GM23338 (cell line): ENCODE measurements around the gene RNF112. TPM values are rescaled to one million over a fixed set of nuclear protein-coding genes. Genes with fewer than 3 reads are reported as not detected.

Experiments used
- ATAC-seq: fragments of 200-7000 bp; cut with Tn5 transposase; 3 replicates; pipeline ENCODE4 v1.9.1; 2020
- DNase-seq: peaks from one replicate; pipeline ENCODE4 v3.0.0-alpha.2; 2015; ENCODE audit warnings: low spot score
- H2AFZ ChIP-seq: fragments of 200-600 bp; sonication (generic); 2 replicates; pipeline ENCODE4 v1.8.0; 2016; ENCODE audit warnings: antibody characterized with exemption, mild to moderate bottlenecking, moderate library complexity
- H3F3A ChIP-seq: fragments of 200-600 bp; sonication (generic); replicated peaks from 2 replicates; pipeline ENCODE4 v1.8.0; 2017; ENCODE audit warnings: antibody characterized with exemption, mixed run types, low read depth
- H3K27ac ChIP-seq: fragments of 200-600 bp; sonication (generic); 2 replicates; pipeline ENCODE4 v1.6.1; 2016; ENCODE audit warnings: low read depth
- H3K27me3 ChIP-seq: fragments of 200-600 bp; sonication (generic); 2 replicates; pipeline ENCODE4 v1.8.0; 2016; ENCODE audit warnings: mild to moderate bottlenecking, mixed run types, moderate library complexity; ENCODE audit not compliant: insufficient read depth
- H3K36me3 ChIP-seq: fragments of 200-600 bp; sonication (generic); 2 replicates; pipeline ENCODE4 v1.8.0; 2016; ENCODE audit warnings: mild to moderate bottlenecking; ENCODE audit not compliant: insufficient read depth
- H3K4me1 ChIP-seq: fragments of 200-600 bp; sonication (generic); 2 replicates; pipeline ENCODE4 v1.8.0; 2016; ENCODE audit warnings: mild to moderate bottlenecking, moderate library complexity; ENCODE audit not compliant: insufficient read depth
- H3K4me2 ChIP-seq: fragments of 200-600 bp; sonication (generic); 2 replicates; pipeline ENCODE4 v1.7.1; 2017; ENCODE audit warnings: mixed run types
- H3K4me3 ChIP-seq: fragments of 200-600 bp; sonication (generic); 2 replicates; pipeline ENCODE4 v1.6.1; 2016; ENCODE audit warnings: mixed run types
- H3K79me2 ChIP-seq: fragments of 200-600 bp; sonication (generic); replicated peaks from 2 replicates; pipeline ENCODE4 v1.8.0; 2017; ENCODE audit warnings: mild to moderate bottlenecking; ENCODE audit not compliant: insufficient read depth
- H3K9me2 ChIP-seq: fragments of 200-600 bp; sonication (generic); 2 replicates; pipeline ENCODE4 v1.8.0; 2017; ENCODE audit not compliant: insufficient read depth
- H4K20me1 ChIP-seq: fragments of 200-600 bp; sonication (generic); replicated peaks from 2 replicates; pipeline ENCODE4 v1.8.0; 2017; ENCODE audit warnings: mild to moderate bottlenecking; ENCODE audit not compliant: insufficient read depth
- H3K27ac Mint-ChIP-seq: 2 replicates; pipeline ENCODE4 v1.8.0; 2020; ENCODE audit warnings: inconsistent platforms, mild to moderate bottlenecking, moderate library complexity, mixed read lengths
- H3K27me3 Mint-ChIP-seq: 3 replicates; pipeline ENCODE4 v1.8.0; 2022; ENCODE audit warnings: low read depth, mild to moderate bottlenecking, moderate library complexity, mixed read lengths, inconsistent platforms; ENCODE audit not compliant: insufficient read depth, poor library complexity
- H3K36me3 Mint-ChIP-seq: 3 replicates; pipeline ENCODE4 v1.8.0; 2021; ENCODE audit warnings: low read depth, mild to moderate bottlenecking, inconsistent platforms, moderate library complexity, mixed read lengths
- H3K4me1 Mint-ChIP-seq: 3 replicates; pipeline ENCODE4 v1.8.0; 2020; ENCODE audit warnings: mild to moderate bottlenecking, inconsistent platforms, mixed read lengths
- H3K4me3 Mint-ChIP-seq: 3 replicates; pipeline ENCODE4 v1.8.0; 2021; ENCODE audit warnings: moderate library complexity, mild to moderate bottlenecking, inconsistent platforms, mixed read lengths
- H3K9me3 Mint-ChIP-seq: 3 replicates; pipeline ENCODE4 v1.8.0; 2020; ENCODE audit warnings: moderate library complexity, mild to moderate bottlenecking, inconsistent platforms, mixed read lengths
- CREB1 ChIP-seq: fragments of 250-450 bp; sonication (Bioruptor Pico); IDR thresholded peaks from 2 replicates; pipeline ENCODE4 v1.5.0; 2020; ENCODE audit warnings: low read depth, mild to moderate bottlenecking, moderate library complexity
- EZH2 ChIP-seq: fragments of 200-600 bp; sonication (generic); IDR thresholded peaks from one replicate; pipeline ENCODE4 v1.8.0; 2017; ENCODE audit warnings: antibody characterized with exemption, mild to moderate bottlenecking, low read depth; ENCODE audit not compliant: unreplicated experiment
- EZH2phosphoT487 ChIP-seq: fragments of 200-600 bp; sonication (generic); IDR thresholded peaks from one replicate; pipeline ENCODE4 v1.8.1; 2018; ENCODE audit warnings: antibody characterized with exemption; ENCODE audit not compliant: unreplicated experiment
- JUNB ChIP-seq: IDR thresholded peaks from one replicate; pipeline ENCODE4 v1.6.1; 2016; ENCODE audit warnings: antibody characterized with exemption; ENCODE audit not compliant: unreplicated experiment
- NANOG ChIP-seq: IDR thresholded peaks from 2 replicates; pipeline ENCODE4 v1.6.1; 2016; ENCODE audit warnings: antibody characterized with exemption, borderline replicate concordance
- POLR2AphosphoS5 ChIP-seq: IDR thresholded peaks from 2 replicates; pipeline ENCODE4 v1.6.1; 2016; ENCODE audit warnings: antibody characterized with exemption, low read depth
- STAT1 ChIP-seq: IDR thresholded peaks from one replicate; pipeline ENCODE4 v1.6.1; 2016; ENCODE audit warnings: antibody characterized with exemption; ENCODE audit not compliant: unreplicated experiment
- ZNF114 ChIP-seq: fragments of 250-450 bp; sonication (Bioruptor Pico); IDR thresholded peaks from 2 replicates; pipeline ENCODE4 v1.5.0; 2020; ENCODE audit warnings: mild to moderate bottlenecking, moderate library complexity
- ZNF331 ChIP-seq: fragments of 250-450 bp; sonication (Bioruptor Pico); IDR thresholded peaks from 2 replicates; pipeline ENCODE4 v1.5.0; 2020; ENCODE audit warnings: low read depth, mild to moderate bottlenecking, moderate library complexity
- polyA plus RNA-seq: library from polyadenylated mRNA; unstranded; fragments of >200 nt; fragmentation: Nextera tagmentation; extraction: Ambion mirVana; gene quantifications from 2 replicates; pipeline ENCODE4 v1.2.1, GENCODE V29; 2016
- total RNA-seq: library from RNA; depleted of rRNA; stranded (reverse); fragments of >200 nt; shearing (Covaris generic); gene quantifications from 2 replicates; pipeline ENCODE4 v1.2.3, GENCODE V29; 2014
- TF ChIP-seq, protein P1 (sequence below): IDR thresholded peaks from 2 replicates; pipeline ENCODE4 v1.6.1; 2016; ENCODE audit warnings: antibody characterized with exemption
- TF ChIP-seq, protein P2 (sequence below): IDR thresholded peaks from one replicate; pipeline ENCODE4 v1.6.1; 2018; ENCODE audit warnings: antibody characterized with exemption; ENCODE audit not compliant: unreplicated experiment
- TF ChIP-seq, protein P3 (sequence below), 2 experiments: fragments of 200-600 bp in 1 of 2; sonication (generic) in 1 of 2; conservative IDR thresholded peaks; 2 replicates each; pipeline versions ENCODE4 v1.5.1 to v1.6.1; 2016 to 2017; ENCODE audit warnings: antibody characterized with exemption in 2 of 2, low read depth in 2 of 2, mild to moderate bottlenecking in 2 of 2, moderate library complexity in 1 of 2
- TF ChIP-seq, protein P4 (sequence below): fragments of 250-450 bp; sonication (Bioruptor Pico); IDR thresholded peaks from 2 replicates; pipeline ENCODE4 v1.5.0; 2020; ENCODE audit warnings: mild to moderate bottlenecking, moderate library complexity

Gene RNF112
- total and polyA plus RNA-seq, 2 experiments from 2014 or later: 0.42 to 4.1 TPM

DNA sequence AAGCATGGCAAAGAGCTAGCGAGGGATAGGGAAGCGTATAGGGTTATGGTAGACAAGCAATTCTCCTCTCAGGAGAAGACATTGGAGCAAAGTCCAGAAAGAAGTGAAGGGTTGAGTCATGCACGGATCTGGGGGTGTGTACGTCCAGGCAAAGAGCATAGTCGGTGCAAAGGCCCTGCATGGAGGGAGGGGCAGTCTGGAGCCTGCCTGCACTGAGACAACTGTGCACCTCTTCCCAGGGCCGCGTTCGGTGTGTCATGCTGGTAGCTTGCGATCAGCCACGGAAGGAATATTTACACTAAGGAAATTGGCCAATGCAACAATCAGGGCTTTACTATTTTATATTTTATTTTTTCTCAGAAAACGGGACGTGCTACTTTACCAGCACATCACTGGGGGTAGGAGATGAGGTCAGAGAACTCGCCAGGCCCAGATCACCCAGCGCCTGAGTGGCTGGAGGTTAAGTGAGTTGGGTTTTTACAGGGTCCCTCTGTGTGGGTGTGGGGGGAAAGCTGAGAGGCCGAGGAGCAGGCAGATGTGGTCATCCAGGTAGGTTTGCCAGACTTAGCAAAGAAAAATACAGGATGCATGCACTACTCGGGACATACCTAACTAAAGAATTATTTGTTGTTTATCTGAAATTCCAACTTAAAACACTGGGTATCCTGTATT lies 41.8 kb upstream of the RNF112 start:
- H3K4me1 Mint-ChIP-seq: peaks cover 12% of the 10 kb centered on the region
- H3K4me1 ChIP-seq: peaks cover 5% of the 10 kb centered on the region
- no peak overlapping the region for H3K27ac Mint-ChIP-seq
- no peak overlapping the region for H3K27ac ChIP-seq
- H3K79me2 ChIP-seq: 0 out of 2 replicates have a peak, but pooled peaks cover 3% of the 10 kb centered on the region
- H3K36me3 ChIP-seq: no peaks in the 10 kb centered on the region
- no peak for TF ChIP-seq ZNF331 (CRISPR knock-in tag)
- no peak for TF ChIP-seq ZNF114 (CRISPR knock-in tag)
- no peak for TF ChIP-seq STAT1
- no peak for TF ChIP-seq JUNB
- no peak for TF ChIP-seq NANOG
- TF ChIP-seq, protein P1, sequence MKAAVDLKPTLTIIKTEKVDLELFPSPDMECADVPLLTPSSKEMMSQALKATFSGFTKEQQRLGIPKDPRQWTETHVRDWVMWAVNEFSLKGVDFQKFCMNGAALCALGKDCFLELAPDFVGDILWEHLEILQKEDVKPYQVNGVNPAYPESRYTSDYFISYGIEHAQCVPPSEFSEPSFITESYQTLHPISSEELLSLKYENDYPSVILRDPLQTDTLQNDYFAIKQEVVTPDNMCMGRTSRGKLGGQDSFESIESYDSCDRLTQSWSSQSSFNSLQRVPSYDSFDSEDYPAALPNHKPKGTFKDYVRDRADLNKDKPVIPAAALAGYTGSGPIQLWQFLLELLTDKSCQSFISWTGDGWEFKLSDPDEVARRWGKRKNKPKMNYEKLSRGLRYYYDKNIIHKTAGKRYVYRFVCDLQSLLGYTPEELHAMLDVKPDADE: no peak
- TF ChIP-seq EZH2phosphoT487: no peak
- TF ChIP-seq CREB1 (CRISPR knock-in tag): no peak
- TF ChIP-seq POLR2AphosphoS5: no peak
- TF ChIP-seq EZH2: no peak
- TF ChIP-seq, protein P2, sequence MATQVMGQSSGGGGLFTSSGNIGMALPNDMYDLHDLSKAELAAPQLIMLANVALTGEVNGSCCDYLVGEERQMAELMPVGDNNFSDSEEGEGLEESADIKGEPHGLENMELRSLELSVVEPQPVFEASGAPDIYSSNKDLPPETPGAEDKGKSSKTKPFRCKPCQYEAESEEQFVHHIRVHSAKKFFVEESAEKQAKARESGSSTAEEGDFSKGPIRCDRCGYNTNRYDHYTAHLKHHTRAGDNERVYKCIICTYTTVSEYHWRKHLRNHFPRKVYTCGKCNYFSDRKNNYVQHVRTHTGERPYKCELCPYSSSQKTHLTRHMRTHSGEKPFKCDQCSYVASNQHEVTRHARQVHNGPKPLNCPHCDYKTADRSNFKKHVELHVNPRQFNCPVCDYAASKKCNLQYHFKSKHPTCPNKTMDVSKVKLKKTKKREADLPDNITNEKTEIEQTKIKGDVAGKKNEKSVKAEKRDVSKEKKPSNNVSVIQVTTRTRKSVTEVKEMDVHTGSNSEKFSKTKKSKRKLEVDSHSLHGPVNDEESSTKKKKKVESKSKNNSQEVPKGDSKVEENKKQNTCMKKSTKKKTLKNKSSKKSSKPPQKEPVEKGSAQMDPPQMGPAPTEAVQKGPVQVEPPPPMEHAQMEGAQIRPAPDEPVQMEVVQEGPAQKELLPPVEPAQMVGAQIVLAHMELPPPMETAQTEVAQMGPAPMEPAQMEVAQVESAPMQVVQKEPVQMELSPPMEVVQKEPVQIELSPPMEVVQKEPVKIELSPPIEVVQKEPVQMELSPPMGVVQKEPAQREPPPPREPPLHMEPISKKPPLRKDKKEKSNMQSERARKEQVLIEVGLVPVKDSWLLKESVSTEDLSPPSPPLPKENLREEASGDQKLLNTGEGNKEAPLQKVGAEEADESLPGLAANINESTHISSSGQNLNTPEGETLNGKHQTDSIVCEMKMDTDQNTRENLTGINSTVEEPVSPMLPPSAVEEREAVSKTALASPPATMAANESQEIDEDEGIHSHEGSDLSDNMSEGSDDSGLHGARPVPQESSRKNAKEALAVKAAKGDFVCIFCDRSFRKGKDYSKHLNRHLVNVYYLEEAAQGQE: no peak
- TF ChIP-seq, protein P3, sequence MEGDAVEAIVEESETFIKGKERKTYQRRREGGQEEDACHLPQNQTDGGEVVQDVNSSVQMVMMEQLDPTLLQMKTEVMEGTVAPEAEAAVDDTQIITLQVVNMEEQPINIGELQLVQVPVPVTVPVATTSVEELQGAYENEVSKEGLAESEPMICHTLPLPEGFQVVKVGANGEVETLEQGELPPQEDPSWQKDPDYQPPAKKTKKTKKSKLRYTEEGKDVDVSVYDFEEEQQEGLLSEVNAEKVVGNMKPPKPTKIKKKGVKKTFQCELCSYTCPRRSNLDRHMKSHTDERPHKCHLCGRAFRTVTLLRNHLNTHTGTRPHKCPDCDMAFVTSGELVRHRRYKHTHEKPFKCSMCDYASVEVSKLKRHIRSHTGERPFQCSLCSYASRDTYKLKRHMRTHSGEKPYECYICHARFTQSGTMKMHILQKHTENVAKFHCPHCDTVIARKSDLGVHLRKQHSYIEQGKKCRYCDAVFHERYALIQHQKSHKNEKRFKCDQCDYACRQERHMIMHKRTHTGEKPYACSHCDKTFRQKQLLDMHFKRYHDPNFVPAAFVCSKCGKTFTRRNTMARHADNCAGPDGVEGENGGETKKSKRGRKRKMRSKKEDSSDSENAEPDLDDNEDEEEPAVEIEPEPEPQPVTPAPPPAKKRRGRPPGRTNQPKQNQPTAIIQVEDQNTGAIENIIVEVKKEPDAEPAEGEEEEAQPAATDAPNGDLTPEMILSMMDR (conservative IDR thresholded peaks at IDR 0.05; ENCODE audit: low read depth in 2 of 2): no peak
- TF ChIP-seq, protein P4, sequence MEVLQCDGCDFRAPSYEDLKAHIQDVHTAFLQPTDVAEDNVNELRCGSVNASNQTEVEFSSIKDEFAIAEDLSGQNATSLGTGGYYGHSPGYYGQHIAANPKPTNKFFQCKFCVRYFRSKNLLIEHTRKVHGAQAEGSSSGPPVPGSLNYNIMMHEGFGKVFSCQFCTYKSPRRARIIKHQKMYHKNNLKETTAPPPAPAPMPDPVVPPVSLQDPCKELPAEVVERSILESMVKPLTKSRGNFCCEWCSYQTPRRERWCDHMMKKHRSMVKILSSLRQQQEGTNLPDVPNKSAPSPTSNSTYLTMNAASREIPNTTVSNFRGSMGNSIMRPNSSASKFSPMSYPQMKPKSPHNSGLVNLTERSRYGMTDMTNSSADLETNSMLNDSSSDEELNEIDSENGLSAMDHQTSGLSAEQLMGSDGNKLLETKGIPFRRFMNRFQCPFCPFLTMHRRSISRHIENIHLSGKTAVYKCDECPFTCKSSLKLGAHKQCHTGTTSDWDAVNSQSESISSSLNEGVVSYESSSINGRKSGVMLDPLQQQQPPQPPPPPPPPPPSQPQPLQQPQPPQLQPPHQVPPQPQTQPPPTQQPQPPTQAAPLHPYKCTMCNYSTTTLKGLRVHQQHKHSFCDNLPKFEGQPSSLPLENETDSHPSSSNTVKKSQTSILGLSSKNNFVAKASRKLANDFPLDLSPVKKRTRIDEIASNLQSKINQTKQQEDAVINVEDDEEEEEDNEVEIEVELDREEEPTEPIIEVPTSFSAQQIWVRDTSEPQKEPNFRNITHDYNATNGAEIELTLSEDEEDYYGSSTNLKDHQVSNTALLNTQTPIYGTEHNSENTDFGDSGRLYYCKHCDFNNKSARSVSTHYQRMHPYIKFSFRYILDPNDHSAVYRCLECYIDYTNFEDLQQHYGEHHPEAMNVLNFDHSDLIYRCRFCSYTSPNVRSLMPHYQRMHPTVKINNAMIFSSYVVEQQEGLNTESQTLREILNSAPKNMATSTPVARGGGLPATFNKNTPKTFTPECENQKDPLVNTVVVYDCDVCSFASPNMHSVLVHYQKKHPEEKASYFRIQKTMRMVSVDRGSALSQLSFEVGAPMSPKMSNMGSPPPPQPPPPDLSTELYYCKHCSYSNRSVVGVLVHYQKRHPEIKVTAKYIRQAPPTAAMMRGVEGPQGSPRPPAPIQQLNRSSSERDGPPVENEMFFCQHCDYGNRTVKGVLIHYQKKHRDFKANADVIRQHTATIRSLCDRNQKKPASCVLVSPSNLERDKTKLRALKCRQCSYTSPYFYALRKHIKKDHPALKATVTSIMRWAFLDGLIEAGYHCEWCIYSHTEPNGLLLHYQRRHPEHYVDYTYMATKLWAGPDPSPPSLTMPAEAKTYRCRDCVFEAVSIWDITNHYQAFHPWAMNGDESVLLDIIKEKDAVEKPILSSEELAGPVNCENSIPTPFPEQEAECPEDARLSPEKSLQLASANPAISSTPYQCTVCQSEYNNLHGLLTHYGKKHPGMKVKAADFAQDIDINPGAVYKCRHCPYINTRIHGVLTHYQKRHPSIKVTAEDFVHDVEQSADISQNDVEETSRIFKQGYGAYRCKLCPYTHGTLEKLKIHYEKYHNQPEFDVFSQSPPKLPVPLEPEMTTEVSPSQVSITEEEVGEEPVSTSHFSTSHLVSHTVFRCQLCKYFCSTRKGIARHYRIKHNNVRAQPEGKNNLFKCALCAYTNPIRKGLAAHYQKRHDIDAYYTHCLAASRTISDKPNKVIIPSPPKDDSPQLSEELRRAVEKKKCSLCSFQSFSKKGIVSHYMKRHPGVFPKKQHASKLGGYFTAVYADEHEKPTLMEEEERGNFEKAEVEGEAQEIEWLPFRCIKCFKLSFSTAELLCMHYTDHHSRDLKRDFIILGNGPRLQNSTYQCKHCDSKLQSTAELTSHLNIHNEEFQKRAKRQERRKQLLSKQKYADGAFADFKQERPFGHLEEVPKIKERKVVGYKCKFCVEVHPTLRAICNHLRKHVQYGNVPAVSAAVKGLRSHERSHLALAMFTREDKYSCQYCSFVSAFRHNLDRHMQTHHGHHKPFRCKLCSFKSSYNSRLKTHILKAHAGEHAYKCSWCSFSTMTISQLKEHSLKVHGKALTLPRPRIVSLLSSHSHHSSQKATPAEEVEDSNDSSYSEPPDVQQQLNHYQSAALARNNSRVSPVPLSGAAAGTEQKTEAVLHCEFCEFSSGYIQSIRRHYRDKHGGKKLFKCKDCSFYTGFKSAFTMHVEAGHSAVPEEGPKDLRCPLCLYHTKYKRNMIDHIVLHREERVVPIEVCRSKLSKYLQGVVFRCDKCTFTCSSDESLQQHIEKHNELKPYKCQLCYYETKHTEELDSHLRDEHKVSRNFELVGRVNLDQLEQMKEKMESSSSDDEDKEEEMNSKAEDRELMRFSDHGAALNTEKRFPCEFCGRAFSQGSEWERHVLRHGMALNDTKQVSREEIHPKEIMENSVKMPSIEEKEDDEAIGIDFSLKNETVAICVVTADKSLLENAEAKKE (CRISPR knock-in tag): no peak
- H3F3A ChIP-seq: no peaks in the 10 kb centered on the region
- no peaks in the 10 kb centered on the region; the same call in 2 of the 3 replicates for H3K36me3 Mint-ChIP-seq
- H3K27me3 ChIP-seq: no peaks in the 10 kb centered on the region
- DNase-seq (no peak), ATAC-seq (no peak)
- H3K27me3 Mint-ChIP-seq: peaks cover 7% of the 10 kb centered on the region
- H3K4me3 ChIP-seq: no peak overlapping the region
- H3K9me3 Mint-ChIP-seq: no peaks in the 10 kb centered on the region; the same call in 2 of the 3 replicates
- H4K20me1 ChIP-seq: no peaks in the 10 kb centered on the region
- no peaks in the 10 kb centered on the region for H3K9me2 ChIP-seq
- H2AFZ ChIP-seq: no peak overlapping the region
- H3K4me2 ChIP-seq: no peak overlapping the region
- no peak overlapping the region for H3K4me3 Mint-ChIP-seq
